ENCODE results near the gene ARMC3.

GRCh38 chr10:23037152-23037551 is 109.3 kb downstream of the ARMC3 start:
- TF ChIP-seq, protein P1, sequence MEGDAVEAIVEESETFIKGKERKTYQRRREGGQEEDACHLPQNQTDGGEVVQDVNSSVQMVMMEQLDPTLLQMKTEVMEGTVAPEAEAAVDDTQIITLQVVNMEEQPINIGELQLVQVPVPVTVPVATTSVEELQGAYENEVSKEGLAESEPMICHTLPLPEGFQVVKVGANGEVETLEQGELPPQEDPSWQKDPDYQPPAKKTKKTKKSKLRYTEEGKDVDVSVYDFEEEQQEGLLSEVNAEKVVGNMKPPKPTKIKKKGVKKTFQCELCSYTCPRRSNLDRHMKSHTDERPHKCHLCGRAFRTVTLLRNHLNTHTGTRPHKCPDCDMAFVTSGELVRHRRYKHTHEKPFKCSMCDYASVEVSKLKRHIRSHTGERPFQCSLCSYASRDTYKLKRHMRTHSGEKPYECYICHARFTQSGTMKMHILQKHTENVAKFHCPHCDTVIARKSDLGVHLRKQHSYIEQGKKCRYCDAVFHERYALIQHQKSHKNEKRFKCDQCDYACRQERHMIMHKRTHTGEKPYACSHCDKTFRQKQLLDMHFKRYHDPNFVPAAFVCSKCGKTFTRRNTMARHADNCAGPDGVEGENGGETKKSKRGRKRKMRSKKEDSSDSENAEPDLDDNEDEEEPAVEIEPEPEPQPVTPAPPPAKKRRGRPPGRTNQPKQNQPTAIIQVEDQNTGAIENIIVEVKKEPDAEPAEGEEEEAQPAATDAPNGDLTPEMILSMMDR (conservative IDR thresholded peaks at IDR 0.05 in 1 of 2, IDR thresholded peaks at IDR 0.05 in 1 of 2; ENCODE audit: extremely low read depth in 1 of 2, insufficient read depth in 1 of 2, low read depth in 1 of 2, low read length in 2 of 2): no peak
- TF ChIP-seq EZH2 (IDR thresholded peaks at IDR 0.05; ENCODE audit: borderline replicate concordance, low read length): no peak

All from mammary epithelial cell (primary cell).